NOMO-1 (cell line): ENCODE data around the gene ERBB2.
A peak's percentile ranks its signal among the peaks of the same experiment; 100 is the strongest.

Experiments used
- DNase-seq, 2 experiments: peaks; one replicate each; lab custom pipeline; 2025; ENCODE audit not compliant: unreplicated experiment in 2 of 2; lab: John Stamatoyannopoulos, UW

The ERBB2 gene

GRCh38 chr17:39699818-39700147 is at the start of gene ERBB2:
Gene ERBB2 (plus strand): TSS chr17:39700064. CDS start chr17:39700239, 175 bp downstream.
- no peak for DNase-seq

GRCh38 chr17:39650121-39650579 is 49.7 kb upstream of the ERBB2 start:
- no peak for DNase-seq

- DNase-seq = no peak
These were observed 47.8 kb upstream of the ERBB2 start for GRCh38 chr17:39651923-39652586.

GRCh38 chr17:39652587-39653315 is 47.1 kb upstream of the ERBB2 start:
- no peak for DNase-seq

- DNase-seq = no peak
These were observed 46.6 kb upstream of the ERBB2 start for GRCh38 chr17:39653316-39653661.

DNA sequence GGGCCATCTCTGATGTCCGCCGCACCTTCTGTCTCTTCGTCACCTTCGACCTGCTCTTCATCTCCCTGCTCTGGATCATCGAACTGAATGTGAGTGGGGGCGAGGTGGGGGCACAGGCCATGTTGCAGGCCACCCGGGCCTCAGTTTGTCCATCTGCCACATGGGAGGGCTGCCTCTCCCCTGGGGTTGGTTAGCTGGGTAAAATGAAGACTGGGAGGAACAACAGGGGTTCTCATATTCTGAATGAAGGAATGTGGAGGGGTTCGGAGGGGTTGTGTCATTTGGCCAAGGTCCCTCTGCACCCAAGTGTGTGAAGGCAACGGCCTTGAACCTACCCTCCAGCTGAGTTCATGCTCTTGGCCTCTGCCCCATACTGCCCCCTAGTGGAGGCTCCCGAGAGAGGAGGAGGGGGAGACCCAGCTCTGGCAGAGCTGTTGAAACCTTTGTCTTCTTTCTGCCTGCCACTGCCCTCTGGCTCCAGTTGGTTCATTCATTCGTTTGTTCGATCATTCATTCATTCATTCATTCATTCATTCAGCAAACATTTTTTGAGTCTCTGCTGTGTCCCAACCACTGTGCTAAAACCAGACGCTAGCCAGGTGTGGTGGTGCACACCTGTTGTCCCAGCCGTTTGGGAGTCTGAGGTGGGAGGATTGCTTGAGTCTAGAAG is 46.1 kb upstream of the ERBB2 start:
- DNase-seq = peak; percentile 39 to 49

GRCh38 chr17:39655105-39655504 is 44.8 kb upstream of the ERBB2 start:
- DNase-seq = no peak

GRCh38 chr17:39658346-39658745 is 41.5 kb upstream of the ERBB2 start:
- DNase-seq = no peak

GRCh38 chr17:39658760-39659159 is 41.1 kb upstream of the ERBB2 start:
- DNase-seq = no peak

GRCh38 chr17:39659279-39660010 is 40.4 kb upstream of the ERBB2 start:
- peak in 1 of 2 experiments; percentile 45 for DNase-seq

DNA sequence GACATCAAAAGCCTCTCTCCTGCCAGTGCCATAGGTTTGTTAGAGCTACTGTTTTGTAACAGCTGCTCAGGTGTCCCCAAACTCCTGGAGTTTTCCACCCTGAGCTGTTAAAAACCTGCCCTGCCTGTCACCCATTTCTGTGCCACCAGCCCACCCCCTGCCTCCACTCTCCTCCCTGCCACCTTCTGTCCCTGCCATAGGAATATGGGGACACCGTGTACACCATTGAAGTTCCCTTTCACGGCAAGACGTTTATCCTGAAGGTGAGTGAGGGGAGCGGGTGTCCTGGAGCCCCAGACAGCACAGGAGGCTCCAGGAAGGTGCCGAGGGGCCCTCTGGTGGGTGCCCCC is 39.9 kb upstream of the ERBB2 start:
- no peak for DNase-seq

- no peak for DNase-seq
These were observed 39.2 kb upstream of the ERBB2 start for GRCh38 chr17:39660397-39661385.

- DNase-seq = no peak
These were observed 37.9 kb upstream of the ERBB2 start for GRCh38 chr17:39661744-39662541.

DNA sequence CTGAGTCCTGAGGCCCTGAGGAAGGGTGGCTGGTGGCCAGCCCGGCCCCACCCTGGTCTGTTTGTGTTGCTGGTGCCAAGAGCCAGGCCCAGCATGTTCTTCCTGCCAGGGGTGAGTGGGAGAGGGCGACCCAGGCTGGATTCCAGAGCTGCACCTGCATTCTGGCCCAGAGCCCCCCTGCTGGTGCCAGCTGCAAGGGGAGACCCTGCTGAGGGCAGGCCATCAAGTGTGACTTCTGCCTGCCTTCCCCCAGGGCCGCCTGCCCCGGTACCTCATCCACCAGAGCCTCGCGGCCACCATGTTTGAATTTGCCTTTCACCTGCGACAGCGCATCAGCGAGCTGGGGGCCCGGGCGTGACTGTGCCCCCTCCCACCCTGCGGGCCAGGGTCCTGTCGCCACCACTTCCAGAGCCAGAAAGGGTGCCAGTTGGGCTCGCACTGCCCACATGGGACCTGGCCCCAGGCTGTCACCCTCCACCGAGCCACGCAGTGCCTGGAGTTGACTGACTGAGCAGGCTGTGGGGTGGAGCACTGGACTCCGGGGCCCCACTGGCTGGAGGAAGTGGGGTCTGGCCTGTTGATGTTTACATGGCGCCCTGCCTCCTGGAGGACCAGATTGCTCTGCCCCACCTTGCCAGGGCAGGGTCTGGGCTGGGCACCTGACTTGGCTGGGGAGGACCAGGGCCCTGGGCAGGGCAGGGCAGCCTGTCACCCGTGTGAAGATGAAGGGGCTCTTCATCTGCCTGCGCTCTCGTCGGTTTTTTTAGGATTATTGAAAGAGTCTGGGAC is 37.1 kb upstream of the ERBB2 start:
- no peak for DNase-seq

- no peak for DNase-seq
These were observed 36.5 kb upstream of the ERBB2 start for GRCh38 chr17:39663340-39663687.

DNA sequence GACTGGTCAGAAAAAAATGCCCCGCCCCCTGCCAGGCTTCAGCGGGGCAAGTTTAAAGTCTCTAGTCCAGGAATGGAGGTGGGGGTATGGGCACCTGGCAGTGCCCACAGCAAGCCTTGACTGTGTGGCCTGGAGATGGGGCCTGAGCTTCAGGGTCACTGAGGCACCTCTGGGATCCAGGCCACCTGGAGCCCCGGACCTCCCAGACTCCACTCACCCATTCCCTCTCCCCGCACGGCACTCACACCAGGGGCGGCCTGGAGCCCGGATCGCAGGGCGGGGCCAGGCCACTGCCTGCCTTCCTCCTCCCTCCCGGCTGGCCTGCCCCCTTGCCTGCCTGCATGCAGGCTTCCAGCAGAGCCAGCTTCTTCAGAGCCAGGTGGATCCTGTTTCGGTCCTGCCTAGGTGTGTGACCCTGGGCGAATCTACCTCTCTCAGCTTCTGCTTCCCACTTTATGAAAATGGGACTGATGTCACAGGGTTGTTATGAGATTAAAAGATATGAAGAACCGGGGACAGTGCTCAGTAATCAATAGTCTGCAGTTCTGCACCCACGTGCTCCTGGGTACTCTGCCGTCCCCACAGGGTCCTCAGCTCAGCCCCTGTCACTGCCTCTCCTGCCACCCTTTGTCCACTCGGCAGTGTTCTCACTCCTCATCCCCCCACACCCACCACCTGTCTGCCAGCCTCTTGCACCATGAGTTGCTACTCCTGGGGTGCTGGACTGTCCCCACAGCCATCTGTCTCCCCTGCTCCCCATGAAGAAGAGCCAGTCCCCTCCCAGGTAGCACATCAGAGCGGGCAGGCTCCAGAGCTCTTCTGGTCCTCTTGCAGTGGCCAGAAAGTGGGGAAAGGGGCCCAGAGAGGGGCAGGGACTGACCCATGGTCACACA is 35.9 kb upstream of the ERBB2 start:
- no peak for DNase-seq

DNA sequence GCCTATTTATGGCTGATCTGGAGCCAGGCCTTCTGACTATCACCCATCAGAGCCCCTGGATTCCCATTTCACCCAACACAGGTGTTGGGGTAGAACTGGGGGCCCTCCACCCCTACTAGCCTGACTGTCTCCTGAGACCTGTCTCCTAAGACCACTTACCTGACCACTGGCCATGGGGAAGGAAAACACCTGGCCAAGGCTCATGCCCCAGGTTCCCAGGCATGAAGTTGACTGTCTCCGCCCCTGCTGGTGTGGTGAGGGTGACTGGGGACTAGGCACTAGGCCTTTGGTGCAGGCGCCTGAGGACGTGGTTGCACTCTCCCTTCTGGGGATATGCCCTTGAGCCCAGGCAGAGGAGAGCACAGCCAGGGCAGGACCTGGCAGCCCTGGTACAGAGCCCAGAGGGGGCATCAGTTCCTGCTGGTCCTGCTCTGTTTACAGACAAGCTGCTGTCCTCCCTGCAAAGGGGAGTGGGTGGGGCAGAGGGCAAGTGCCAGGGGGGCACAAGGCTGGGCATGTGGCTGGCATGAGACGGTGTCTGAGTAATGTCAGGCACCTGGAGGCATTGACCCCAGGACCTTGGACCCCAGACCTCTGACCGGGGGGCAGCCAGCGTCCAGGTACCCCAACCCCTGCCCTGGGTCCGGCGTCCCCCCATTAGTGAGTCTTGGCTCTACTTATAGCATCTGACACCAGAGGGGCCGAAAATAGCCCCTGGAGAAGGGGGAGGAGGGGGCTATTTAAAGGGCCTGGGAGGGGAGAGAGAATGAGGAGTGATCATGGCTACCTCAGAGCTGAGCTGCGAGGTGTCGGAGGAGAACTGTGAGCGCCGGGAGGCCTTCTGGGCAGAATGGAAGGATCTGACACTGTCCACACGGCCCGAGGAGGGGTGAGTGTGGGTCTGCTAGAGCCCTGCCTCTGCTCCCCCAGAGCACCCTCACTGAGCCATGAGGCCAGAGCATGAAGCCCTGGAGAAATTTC is 35.0 kb upstream of the ERBB2 start, which contains the start of gene TCAP:
Gene TCAP, plus strand, starts transcription at position 769 of the 981 bp plus-strand sequence. Its CDS starts 11 bp downstream, at position 780.
- DNase-seq = no peak
